K562 (cell line): ENCODE results near the gene RC3H2. TPM values are rescaled to one million over a fixed set of nuclear protein-coding genes. Genes with fewer than 3 reads are reported as not detected.

Source experiments
- ATF6 ChIP-seq: sonication (generic); formaldehyde crosslinking; IDR thresholded peaks from 2 replicates; pipeline ENCODE4 v1.4.0; 2020; ENCODE audit warnings: mild to moderate bottlenecking, missing genetic modification reagents
- CCAR2 ChIP-seq: fragments of 200-400 bp; formaldehyde crosslinking; IDR thresholded peaks from 2 replicates; pipeline ENCODE4 v1.6.1; 2017; ENCODE audit warnings: mild to moderate bottlenecking, low read depth, low read length
- COPS2 ChIP-seq: fragments of 450-650 bp; conservative IDR thresholded peaks from 2 replicates; pipeline ENCODE4 v1.6.1; 2016; ENCODE audit warnings: mild to moderate bottlenecking, moderate library complexity
- DIDO1 ChIP-seq: fragments of 450-650 bp; IDR thresholded peaks from 2 replicates; pipeline ENCODE4 v1.6.1; 2016; ENCODE audit warnings: low read depth, missing biosample characterization, missing genetic modification characterization
- ELF1 ChIP-seq: fragments of 200-800 bp; sonication (Bioruptor generic); IDR thresholded peaks from 2 replicates; pipeline ENCODE4 v1.6.1; 2016; ENCODE audit warnings: missing genetic modification characterization, missing compliant biosample characterization
- HES1 ChIP-seq: fragments of 450-650 bp; IDR thresholded peaks from 2 replicates; pipeline ENCODE4 v1.6.1; 2016; ENCODE audit warnings: low read depth, mild to moderate bottlenecking, moderate library complexity
- KLF6 ChIP-seq: fragments of 250-450 bp; sonication (Bioruptor Pico); IDR thresholded peaks from 2 replicates; pipeline ENCODE4 v1.4.0; 2020; ENCODE audit warnings: mild to moderate bottlenecking, moderate library complexity, borderline replicate concordance
- MCM7 ChIP-seq, 2 experiments: fragments of 450-650 bp; IDR thresholded peaks; 2 replicates each; pipeline ENCODE4 v1.6.1; 2016 to 2018
- NBN ChIP-seq: fragments of 450-650 bp; IDR thresholded peaks from 2 replicates; pipeline ENCODE4 v1.6.1; 2016; ENCODE audit warnings: low read depth, mild to moderate bottlenecking
- NCOA1 ChIP-seq: fragments of 450-650 bp; IDR thresholded peaks from 2 replicates; pipeline ENCODE4 v1.6.1; 2016; ENCODE audit warnings: low read depth
- NFE2L1 ChIP-seq: fragments of 450-650 bp; IDR thresholded peaks from 2 replicates; pipeline ENCODE4 v1.6.1; 2016; ENCODE audit warnings: missing genetic modification characterization, low read depth, mild to moderate bottlenecking, missing compliant biosample characterization, moderate library complexity, borderline replicate concordance
- PCBP1 ChIP-seq: fragments of 200-400 bp; formaldehyde crosslinking; IDR thresholded peaks from 2 replicates; pipeline ENCODE4 v1.6.1; 2018; ENCODE audit warnings: mild to moderate bottlenecking, low read depth, low read length; ENCODE audit not compliant: poor library complexity, severe bottlenecking
- PHF21A ChIP-seq: fragments of 450-650 bp; IDR thresholded peaks from 2 replicates; pipeline ENCODE4 v1.6.1; 2017; ENCODE audit warnings: low read depth, borderline replicate concordance
- PML ChIP-seq: IDR thresholded peaks from 2 replicates; pipeline ENCODE4 v1.6.1; 2012; ENCODE audit warnings: low read length, inconsistent platforms
- POLR2H ChIP-seq: IDR thresholded peaks from 2 replicates; pipeline ENCODE4 v1.6.1; 2016; ENCODE audit warnings: missing genetic modification characterization, low read depth, mild to moderate bottlenecking, control low read depth, missing compliant biosample characterization, moderate library complexity
- RB1 ChIP-seq: fragments of 450-650 bp; IDR thresholded peaks from 2 replicates; pipeline ENCODE4 v1.6.1; 2017; ENCODE audit warnings: low read depth, mild to moderate bottlenecking
- RFX1 ChIP-seq: fragments of 450-650 bp; IDR thresholded peaks from 2 replicates; pipeline ENCODE4 v1.6.1; 2016; ENCODE audit warnings: mild to moderate bottlenecking, moderate library complexity
- TAF15 ChIP-seq: fragments of 200-400 bp; formaldehyde crosslinking; IDR thresholded peaks from 2 replicates; pipeline ENCODE4 v1.6.1; 2017; ENCODE audit warnings: mild to moderate bottlenecking, low read depth, low read length, moderate library complexity
- WHSC1 ChIP-seq: IDR thresholded peaks from one replicate; pipeline ENCODE4 v1.6.1; 2012; ENCODE audit warnings: low read length, control low read depth, inconsistent platforms
- ZC3H11A ChIP-seq: IDR thresholded peaks from 2 replicates; pipeline ENCODE4 v1.6.1; 2012; ENCODE audit warnings: low read depth, low read length, improper control_type of control experiment
- ZNF24 ChIP-seq: fragments of 450-650 bp; IDR thresholded peaks from 2 replicates; pipeline ENCODE4 v1.6.1; 2016
- ZNF507 ChIP-seq: conservative IDR thresholded peaks from 2 replicates; pipeline ENCODE4 v1.6.1; 2017; ENCODE audit warnings: missing genetic modification characterization, missing compliant biosample characterization
- ZNF717 ChIP-seq: fragments of 250-450 bp; sonication (Bioruptor Pico); IDR thresholded peaks from 2 replicates; pipeline ENCODE4 v1.5.0; 2021
- polyA plus RNA-seq, 8 experiments: library from polyadenylated mRNA; depleted of rRNA in 4 of 8; stranded (reverse) in 5 of 8; unstranded in 3 of 8; fragments of >200 nt; fragmentation: Nextera tagmentation in 2 of 8; fragmentation: Illumina TruSeq in 1 of 8; extraction: Ambion mirVana in 2 of 8; extraction: Trizol in 1 of 8; gene quantifications; 2 replicates each; pipeline versions ENCODE4 v1.2.1 to v1.2.3, GENCODE V29; 2011 to 2014; ENCODE audit warnings: inconsistent platforms in 1 of 8, missing spikeins in 1 of 8
- total RNA-seq, 7 experiments: library from RNA; depleted of rRNA in 6 of 7; stranded (reverse); fragments of >200 nt in 6 of 7; fragmentation: Illumina TruSeq in 2 of 7; extraction: Trizol in 2 of 7; gene quantifications; 2 replicates each; pipeline versions ENCODE4 v1.2.1 to v1.2.3, GENCODE V29; 2011 to 2021; ENCODE audit warnings: low replicate concordance in 1 of 7
- TF ChIP-seq, protein P1 (sequence below): sonication (generic); formaldehyde crosslinking; IDR thresholded peaks from 2 replicates; pipeline ENCODE4 v1.8.1; 2022; ENCODE audit warnings: missing genetic modification reagents
- TF ChIP-seq, protein P2 (sequence below): fragments of 450-650 bp; IDR thresholded peaks from 2 replicates; pipeline ENCODE4 v1.6.1; 2016; ENCODE audit warnings: borderline replicate concordance

RC3H2 gene
- total and polyA plus RNA-seq, 9 of the 15 experiments (the other 6 are each of a cell fraction or from before 2014, with no cell fraction given): 5.6 to 35.4 (median 18.6) TPM

DNA sequence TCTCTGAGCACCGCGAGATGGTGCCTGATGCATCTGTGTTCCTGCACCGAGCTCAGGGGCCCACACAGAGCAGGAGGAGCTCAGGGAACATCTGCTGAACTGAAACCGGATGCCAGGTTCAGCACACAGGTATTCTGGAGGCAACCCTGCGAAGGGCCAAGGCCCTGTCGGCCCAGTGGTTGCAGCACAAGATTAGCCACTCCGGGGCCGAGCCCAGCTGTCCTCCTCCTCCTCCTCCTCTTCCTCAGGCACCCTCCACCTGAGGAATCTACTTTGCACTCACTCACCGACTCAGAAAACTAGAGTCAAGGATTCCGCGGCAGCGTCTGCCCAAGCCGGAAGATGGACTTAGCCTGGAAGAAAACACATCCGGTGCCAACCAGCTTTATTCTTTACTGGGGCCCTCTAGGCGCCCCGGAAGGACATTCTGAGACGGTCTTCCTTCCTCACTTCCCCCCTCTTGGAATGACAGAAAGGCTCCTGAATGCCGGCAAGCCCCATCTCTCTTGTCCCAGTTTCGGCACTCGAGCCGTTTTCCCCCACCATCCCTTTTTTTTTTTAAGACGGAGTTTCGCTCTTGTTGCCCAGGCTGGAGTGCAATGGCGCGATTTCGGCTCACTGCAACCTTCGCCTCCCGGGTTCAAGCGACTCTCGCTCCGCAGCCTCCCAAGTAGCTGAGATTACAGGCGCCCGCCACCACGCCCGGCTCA, 8.0 kb upstream of the RC3H2 start, which contains the start of gene ZBTB6 (continued):
- TF ChIP-seq TAF15: no peak
- TF ChIP-seq ZNF507: no peak
- peak; percentile 92 for TF ChIP-seq ELF1
- no peak for TF ChIP-seq HES1
- no peak for TF ChIP-seq PCBP1
- TF ChIP-seq POLR2H (tag): peak; percentile 88
- no peak for TF ChIP-seq MCM7 (IDR thresholded peaks at IDR 0.05)
- no peak for TF ChIP-seq CCAR2
- TF ChIP-seq, protein P1, sequence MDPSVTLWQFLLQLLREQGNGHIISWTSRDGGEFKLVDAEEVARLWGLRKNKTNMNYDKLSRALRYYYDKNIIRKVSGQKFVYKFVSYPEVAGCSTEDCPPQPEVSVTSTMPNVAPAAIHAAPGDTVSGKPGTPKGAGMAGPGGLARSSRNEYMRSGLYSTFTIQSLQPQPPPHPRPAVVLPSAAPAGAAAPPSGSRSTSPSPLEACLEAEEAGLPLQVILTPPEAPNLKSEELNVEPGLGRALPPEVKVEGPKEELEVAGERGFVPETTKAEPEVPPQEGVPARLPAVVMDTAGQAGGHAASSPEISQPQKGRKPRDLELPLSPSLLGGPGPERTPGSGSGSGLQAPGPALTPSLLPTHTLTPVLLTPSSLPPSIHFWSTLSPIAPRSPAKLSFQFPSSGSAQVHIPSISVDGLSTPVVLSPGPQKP: no peak
- no peak for TF ChIP-seq NFE2L1 (tag)
- TF ChIP-seq ZNF717 (CRISPR knock-in tag): no peak
- TF ChIP-seq ZC3H11A: no peak
- TF ChIP-seq PML: peak; percentile 71; the same call in 1 of the 2 replicates
- TF ChIP-seq, protein P2, sequence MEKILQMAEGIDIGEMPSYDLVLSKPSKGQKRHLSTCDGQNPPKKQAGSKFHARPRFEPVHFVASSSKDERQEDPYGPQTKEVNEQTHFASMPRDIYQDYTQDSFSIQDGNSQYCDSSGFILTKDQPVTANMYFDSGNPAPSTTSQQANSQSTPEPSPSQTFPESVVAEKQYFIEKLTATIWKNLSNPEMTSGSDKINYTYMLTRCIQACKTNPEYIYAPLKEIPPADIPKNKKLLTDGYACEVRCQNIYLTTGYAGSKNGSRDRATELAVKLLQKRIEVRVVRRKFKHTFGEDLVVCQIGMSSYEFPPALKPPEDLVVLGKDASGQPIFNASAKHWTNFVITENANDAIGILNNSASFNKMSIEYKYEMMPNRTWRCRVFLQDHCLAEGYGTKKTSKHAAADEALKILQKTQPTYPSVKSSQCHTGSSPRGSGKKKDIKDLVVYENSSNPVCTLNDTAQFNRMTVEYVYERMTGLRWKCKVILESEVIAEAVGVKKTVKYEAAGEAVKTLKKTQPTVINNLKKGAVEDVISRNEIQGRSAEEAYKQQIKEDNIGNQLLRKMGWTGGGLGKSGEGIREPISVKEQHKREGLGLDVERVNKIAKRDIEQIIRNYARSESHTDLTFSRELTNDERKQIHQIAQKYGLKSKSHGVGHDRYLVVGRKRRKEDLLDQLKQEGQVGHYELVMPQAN: peak; percentile 61; the same call in 1 of the 2 replicates
- peak; percentile 53; the same call in 1 of the 2 replicates for TF ChIP-seq NBN
- TF ChIP-seq DIDO1: peak; percentile 92; the same call in 1 of the 2 replicates
- no peak for TF ChIP-seq KLF6 (CRISPR knock-in tag)
- peak; percentile 58 for TF ChIP-seq NCOA1
- no peak for TF ChIP-seq WHSC1
- TF ChIP-seq RFX1: no peak
- TF ChIP-seq COPS2: no peak
- no peak for TF ChIP-seq PHF21A
- peak; percentile 34; the same call in 1 of the 2 replicates for TF ChIP-seq ATF6 (CRISPR knock-in tag)
- TF ChIP-seq RB1: 0 out of 2 replicates have a peak, but pooled peaks have one; percentile 25
- no peak; the same call in 1 of the 2 replicates for TF ChIP-seq ZNF24
